Neural progenitor cell (in vitro differentiated cells): ENCODE data around the gene CACNB1. TPM values are rescaled to one million over a fixed set of nuclear protein-coding genes. Genes with fewer than 3 reads are reported as not detected.

ENCODE experiments used
- DNase-seq: peaks from one replicate; pipeline ENCODE4 v3.0.0-alpha.2; 2016; ENCODE audit warnings: low spot score
- H2AFZ ChIP-seq: fragments of 200-600 bp; sonication (generic); replicated peaks from 2 replicates; pipeline ENCODE4 v1.6.1; 2016; ENCODE audit warnings: antibody characterized with exemption
- H3F3A ChIP-seq: fragments of 200-600 bp; sonication (generic); 2 replicates; pipeline ENCODE4 v1.6.1; 2016; ENCODE audit warnings: antibody characterized with exemption, low read depth
- H3K27ac ChIP-seq: fragments of 200-600 bp; sonication (generic); 2 replicates; pipeline ENCODE4 v1.5.1; 2016; ENCODE audit warnings: mild to moderate bottlenecking
- H3K27me3 ChIP-seq: fragments of 200-600 bp; sonication (generic); 2 replicates; pipeline ENCODE4 v1.6.1; 2016; ENCODE audit warnings: mild to moderate bottlenecking, moderate library complexity
- H3K36me3 ChIP-seq: fragments of 200-600 bp; sonication (generic); 2 replicates; pipeline ENCODE4 v1.5.1; 2016
- H3K4me1 ChIP-seq: fragments of 200-600 bp; sonication (generic); 2 replicates; pipeline ENCODE4 v1.6.1; 2016; ENCODE audit warnings: mixed run types
- H3K4me2 ChIP-seq: fragments of 200-600 bp; sonication (generic); 2 replicates; pipeline ENCODE4 v1.6.1; 2016
- H3K4me3 ChIP-seq: fragments of 200-600 bp; sonication (generic); 2 replicates; pipeline ENCODE4 v1.5.1; 2016
- H3K79me2 ChIP-seq: fragments of 200-600 bp; sonication (generic); 2 replicates; pipeline ENCODE4 v1.6.1; 2016; ENCODE audit warnings: low read depth
- H3K9ac ChIP-seq: fragments of 200-600 bp; sonication (generic); 2 replicates; pipeline ENCODE4 v1.6.1; 2016
- H3K9me3 ChIP-seq: fragments of 200-600 bp; sonication (generic); 2 replicates; pipeline ENCODE4 v1.5.1; 2016; ENCODE audit warnings: low read depth
- H4K20me1 ChIP-seq: fragments of 200-600 bp; sonication (generic); 2 replicates; pipeline ENCODE4 v1.6.1; 2016; ENCODE audit warnings: low read depth
- H3K27ac Mint-ChIP-seq: 3 replicates; pipeline ENCODE4 v1.8.0; 2021; ENCODE audit warnings: mixed read lengths
- H3K27me3 Mint-ChIP-seq: 2 replicates; pipeline ENCODE4 v1.8.0; 2022; ENCODE audit warnings: low read depth, mild to moderate bottlenecking, inconsistent platforms, moderate library complexity, mixed read lengths; ENCODE audit not compliant: insufficient read depth
- H3K36me3 Mint-ChIP-seq: 3 replicates; pipeline ENCODE4 v1.8.0; 2021; ENCODE audit warnings: mixed read lengths
- H3K4me1 Mint-ChIP-seq: 3 replicates; pipeline ENCODE4 v1.8.0; 2021; ENCODE audit warnings: mixed read lengths
- H3K4me3 Mint-ChIP-seq: 3 replicates; pipeline ENCODE4 v1.8.0; 2021; ENCODE audit warnings: mild to moderate bottlenecking, moderate library complexity, mixed read lengths
- H3K9me3 Mint-ChIP-seq: 3 replicates; pipeline ENCODE4 v1.8.0; 2020; ENCODE audit warnings: mixed read lengths
- EZH2 ChIP-seq: fragments of 200-600 bp; sonication (generic); IDR thresholded peaks from 2 replicates; pipeline ENCODE4 v1.6.1; 2017; ENCODE audit warnings: antibody characterized with exemption, mild to moderate bottlenecking, moderate library complexity
- EZH2phosphoT487 ChIP-seq: fragments of 200-600 bp; sonication (generic); IDR thresholded peaks from 2 replicates; pipeline ENCODE4 v1.6.1; 2017; ENCODE audit warnings: antibody characterized with exemption
- total RNA-seq: library from RNA; depleted of rRNA; stranded (reverse); fragments of >200 nt; gene quantifications from 2 replicates; pipeline ENCODE4 v1.2.3, GENCODE V29; 2015; ENCODE audit warnings: low replicate concordance
- TF ChIP-seq, protein P1 (sequence below): fragments of 200-600 bp; sonication (generic); IDR thresholded peaks from 2 replicates; pipeline ENCODE4 v1.5.1; 2017; ENCODE audit warnings: antibody characterized with exemption, mild to moderate bottlenecking

The CACNB1 gene
- total RNA-seq, 1 donor from 2014 or later = 6.3 TPM

DNA sequence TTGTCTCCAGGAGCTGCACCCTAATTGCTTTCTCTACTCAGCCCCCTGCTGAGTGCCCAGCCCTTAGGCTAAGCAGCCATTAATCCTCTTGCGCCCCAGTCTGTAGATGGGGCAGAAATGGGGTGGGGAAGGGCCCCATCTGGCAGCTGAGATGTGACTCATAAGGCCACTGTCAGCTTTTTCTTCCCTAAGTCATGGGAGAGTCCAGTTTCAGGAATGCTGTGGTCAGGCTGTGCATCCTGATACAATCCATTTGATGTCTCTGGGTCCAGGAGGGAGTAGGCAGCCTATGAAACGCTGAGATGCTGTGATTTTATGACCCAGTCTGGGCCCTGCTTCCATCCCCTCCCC is 58.3 kb downstream of the CACNB1 start:
- Histone ChIP-seq H4K20me1 (no peaks in the 10 kb centered on the region), H3K9ac (no peak overlapping the region), H3K27me3 (no peaks in the 10 kb centered on the region), H3F3A (no peaks in the 10 kb centered on the region), H3K36me3 (no peaks in the 10 kb centered on the region), H3K4me2 (no peak overlapping the region), H3K4me1 (no peaks in the 10 kb centered on the region), H3K79me2 (no peaks in the 10 kb centered on the region), H3K9me3 (no peaks in the 10 kb centered on the region), H3K4me3 (no peak overlapping the region), H3K27ac (no peak overlapping the region), H2AFZ (no peak overlapping the region)
- Mint-ChIP-seq H3K4me1 (peaks cover 9% of the 10 kb centered on the region), H3K27ac (no peak overlapping the region), H3K9me3 (no peaks in the 10 kb centered on the region), H3K4me3 (no peak overlapping the region), H3K36me3 (no peaks in the 10 kb centered on the region), H3K27me3 (peaks cover 9% of the 10 kb centered on the region)
- TF ChIP-seq EZH2 = no peak
- no peak for TF ChIP-seq EZH2phosphoT487
- TF ChIP-seq, protein P1, sequence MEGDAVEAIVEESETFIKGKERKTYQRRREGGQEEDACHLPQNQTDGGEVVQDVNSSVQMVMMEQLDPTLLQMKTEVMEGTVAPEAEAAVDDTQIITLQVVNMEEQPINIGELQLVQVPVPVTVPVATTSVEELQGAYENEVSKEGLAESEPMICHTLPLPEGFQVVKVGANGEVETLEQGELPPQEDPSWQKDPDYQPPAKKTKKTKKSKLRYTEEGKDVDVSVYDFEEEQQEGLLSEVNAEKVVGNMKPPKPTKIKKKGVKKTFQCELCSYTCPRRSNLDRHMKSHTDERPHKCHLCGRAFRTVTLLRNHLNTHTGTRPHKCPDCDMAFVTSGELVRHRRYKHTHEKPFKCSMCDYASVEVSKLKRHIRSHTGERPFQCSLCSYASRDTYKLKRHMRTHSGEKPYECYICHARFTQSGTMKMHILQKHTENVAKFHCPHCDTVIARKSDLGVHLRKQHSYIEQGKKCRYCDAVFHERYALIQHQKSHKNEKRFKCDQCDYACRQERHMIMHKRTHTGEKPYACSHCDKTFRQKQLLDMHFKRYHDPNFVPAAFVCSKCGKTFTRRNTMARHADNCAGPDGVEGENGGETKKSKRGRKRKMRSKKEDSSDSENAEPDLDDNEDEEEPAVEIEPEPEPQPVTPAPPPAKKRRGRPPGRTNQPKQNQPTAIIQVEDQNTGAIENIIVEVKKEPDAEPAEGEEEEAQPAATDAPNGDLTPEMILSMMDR = no peak
- no peak for DNase-seq

DNA sequence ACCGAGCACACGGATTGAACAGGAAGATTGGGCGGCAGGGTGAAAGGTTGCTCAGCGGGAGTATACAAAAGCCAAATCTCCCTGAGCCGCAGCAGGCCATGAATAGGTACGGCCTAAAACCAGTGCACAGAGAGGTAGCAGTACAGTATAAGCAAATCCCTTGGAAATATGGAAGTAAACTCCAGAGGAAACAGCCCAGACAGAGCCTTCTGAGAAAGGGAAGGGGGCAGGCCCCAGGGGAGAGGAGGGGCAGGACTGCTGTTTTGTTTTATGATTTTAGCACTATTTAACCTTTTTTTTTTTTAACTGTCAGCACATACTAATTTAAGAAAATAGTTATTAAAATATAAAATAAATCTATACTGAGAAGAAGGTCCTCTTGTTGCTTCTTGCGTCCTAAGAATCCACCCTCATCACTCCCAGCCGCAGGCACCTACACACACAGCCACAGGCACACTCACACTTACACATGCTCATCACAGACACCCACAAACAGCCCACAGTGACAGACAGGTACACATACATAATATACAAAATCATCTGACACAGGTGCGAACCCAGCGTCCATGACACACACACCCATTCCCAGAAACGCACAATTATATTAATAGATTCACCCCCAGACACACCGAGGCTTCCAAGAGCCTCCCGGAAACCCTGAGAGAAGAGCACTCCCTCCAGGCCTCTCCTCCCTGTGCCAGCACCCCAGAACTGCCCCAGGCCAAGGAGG is 58.9 kb downstream of the CACNB1 start:
- Histone ChIP-seq H4K20me1 (no peaks in the 10 kb centered on the region), H2AFZ (no peak overlapping the region), H3K79me2 (no peaks in the 10 kb centered on the region), H3K36me3 (no peaks in the 10 kb centered on the region), H3F3A (no peaks in the 10 kb centered on the region), H3K9ac (no peak overlapping the region), H3K27me3 (no peaks in the 10 kb centered on the region), H3K9me3 (no peaks in the 10 kb centered on the region), H3K4me1 (no peaks in the 10 kb centered on the region), H3K4me3 (no peak overlapping the region), H3K27ac (no peak overlapping the region), H3K4me2 (no peak overlapping the region)
- DNase-seq = no peak
- Mint-ChIP-seq H3K27ac (peak overlapping the region; percentile 27), H3K9me3 (no peaks in the 10 kb centered on the region), H3K4me1 (peaks cover 9% of the 10 kb centered on the region), H3K36me3 (no peaks in the 10 kb centered on the region), H3K4me3 (no peak overlapping the region), H3K27me3 (peaks cover 5% of the 10 kb centered on the region)
- TF ChIP-seq, protein P1 = no peak
- no peak for TF ChIP-seq EZH2
- TF ChIP-seq EZH2phosphoT487 = no peak

DNA sequence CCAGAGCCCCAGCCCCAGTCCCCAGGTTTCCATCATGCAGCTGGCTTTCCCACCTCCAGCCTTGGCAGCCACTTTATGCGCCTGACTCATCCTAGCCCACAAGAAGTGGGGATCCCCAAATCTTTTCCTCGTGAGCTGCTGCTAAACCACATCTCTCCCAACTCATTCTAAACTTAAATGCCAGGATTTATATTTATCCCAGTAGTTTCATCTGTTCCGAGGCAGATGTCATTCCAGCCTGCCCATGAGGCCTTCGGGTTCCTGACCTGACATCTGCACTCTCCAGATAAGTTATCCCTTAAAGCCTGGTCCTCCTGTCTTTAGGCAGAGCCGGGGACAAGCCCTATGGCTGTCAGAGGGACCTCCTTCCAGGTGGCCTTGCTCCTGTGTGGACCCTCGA is 62.6 kb downstream of the CACNB1 start:
- H3K4me1 Mint-ChIP-seq = peaks cover 7% of the 10 kb centered on the region
- no peaks in the 10 kb centered on the region for H3K36me3 ChIP-seq
- no peak overlapping the region for H3K27ac ChIP-seq
- H3K9me3 ChIP-seq = no peaks in the 10 kb centered on the region
- H3K79me2 ChIP-seq = no peaks in the 10 kb centered on the region
- TF ChIP-seq EZH2 = no peak
- TF ChIP-seq EZH2phosphoT487 = no peak
- TF ChIP-seq, protein P1 = no peak
- no peak overlapping the region for H3K9ac ChIP-seq
- H3K27me3 ChIP-seq = no peaks in the 10 kb centered on the region
- H2AFZ ChIP-seq = no peak overlapping the region
- no peaks in the 10 kb centered on the region for H3K36me3 Mint-ChIP-seq
- no peak overlapping the region for H3K4me2 ChIP-seq
- peaks cover 6% of the 10 kb centered on the region for H3K27me3 Mint-ChIP-seq
- H3K27ac Mint-ChIP-seq = no peak overlapping the region
- no peaks in the 10 kb centered on the region for H3F3A ChIP-seq
- H3K4me3 Mint-ChIP-seq = no peak overlapping the region
- no peaks in the 10 kb centered on the region for H3K4me1 ChIP-seq
- no peak overlapping the region for H3K4me3 ChIP-seq
- H4K20me1 ChIP-seq = no peaks in the 10 kb centered on the region
- DNase-seq = no peak
- H3K9me3 Mint-ChIP-seq = no peaks in the 10 kb centered on the region
